Activated CD8-positive, alpha-beta memory T cell treated with anti-CD3 and anti-CD28 coated beads for 24 hours (primary cell): Measurements from ENCODE around the gene RNF181.
A peak's percentile ranks its signal among the peaks of the same experiment; 100 is the strongest.
"Not testable (repeated sequence)": the region's sequence is repeated elsewhere in the genome, so short reads cannot be mapped to it uniquely, and the experiment has no call there.

Source experiments
- DNase-seq: peaks from one replicate; pipeline ENCODE4 v3.0.0-alpha.2; 2020

The RNF181 gene

DNA sequence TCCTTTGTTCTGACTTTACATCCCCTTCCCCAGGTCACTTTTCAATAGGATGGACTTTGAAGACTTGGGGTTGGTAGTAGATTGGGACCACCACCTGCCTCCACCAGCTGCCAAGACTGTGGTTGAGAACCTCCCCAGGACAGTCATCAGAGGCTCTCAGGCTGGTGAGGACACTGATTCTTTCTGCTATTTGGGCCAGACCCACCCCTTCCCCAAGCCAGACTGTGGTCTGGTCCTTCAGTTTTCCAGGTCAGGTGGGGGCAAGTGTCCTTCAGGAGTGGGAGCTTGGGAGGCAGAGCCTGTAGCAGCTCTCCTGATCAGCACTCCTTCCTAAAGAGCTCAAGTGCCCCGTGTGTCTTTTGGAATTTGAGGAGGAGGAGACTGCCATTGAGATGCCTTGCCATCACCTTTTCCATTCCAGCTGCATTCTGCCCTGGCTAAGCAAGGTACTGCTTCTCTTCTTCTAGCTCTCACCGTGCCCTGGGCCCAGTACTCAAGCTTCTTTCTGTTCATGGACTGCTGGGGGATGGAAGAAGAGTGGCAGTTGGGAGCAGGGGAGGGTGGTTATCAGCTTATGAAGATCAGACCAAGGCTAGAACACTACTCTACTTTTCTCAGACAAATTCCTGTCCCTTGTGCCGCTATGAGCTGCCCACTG lies 1.1 kb downstream of the RNF181 start:
- DNase-seq: no peak

DNA sequence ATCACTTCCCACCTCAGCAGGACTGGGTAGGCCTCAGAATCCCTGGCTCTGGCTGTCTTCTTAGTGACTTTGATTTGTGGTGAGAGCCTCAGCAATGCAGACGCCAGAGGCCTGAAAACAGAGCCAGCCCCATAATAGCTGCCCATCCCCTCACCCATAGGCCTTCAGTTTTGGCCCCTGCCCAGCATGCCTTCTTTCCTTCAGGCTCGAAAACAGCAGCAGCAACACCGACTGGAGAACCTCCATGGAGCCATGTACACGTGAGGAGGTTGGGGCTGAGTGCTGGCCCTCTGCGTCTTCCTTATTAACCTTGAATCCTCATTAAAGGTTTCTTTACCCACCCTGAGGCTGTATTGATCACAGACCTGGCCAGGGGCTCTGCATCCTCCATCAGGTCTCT lies 1.7 kb downstream of the RNF181 start:
- no peak for DNase-seq

DNA sequence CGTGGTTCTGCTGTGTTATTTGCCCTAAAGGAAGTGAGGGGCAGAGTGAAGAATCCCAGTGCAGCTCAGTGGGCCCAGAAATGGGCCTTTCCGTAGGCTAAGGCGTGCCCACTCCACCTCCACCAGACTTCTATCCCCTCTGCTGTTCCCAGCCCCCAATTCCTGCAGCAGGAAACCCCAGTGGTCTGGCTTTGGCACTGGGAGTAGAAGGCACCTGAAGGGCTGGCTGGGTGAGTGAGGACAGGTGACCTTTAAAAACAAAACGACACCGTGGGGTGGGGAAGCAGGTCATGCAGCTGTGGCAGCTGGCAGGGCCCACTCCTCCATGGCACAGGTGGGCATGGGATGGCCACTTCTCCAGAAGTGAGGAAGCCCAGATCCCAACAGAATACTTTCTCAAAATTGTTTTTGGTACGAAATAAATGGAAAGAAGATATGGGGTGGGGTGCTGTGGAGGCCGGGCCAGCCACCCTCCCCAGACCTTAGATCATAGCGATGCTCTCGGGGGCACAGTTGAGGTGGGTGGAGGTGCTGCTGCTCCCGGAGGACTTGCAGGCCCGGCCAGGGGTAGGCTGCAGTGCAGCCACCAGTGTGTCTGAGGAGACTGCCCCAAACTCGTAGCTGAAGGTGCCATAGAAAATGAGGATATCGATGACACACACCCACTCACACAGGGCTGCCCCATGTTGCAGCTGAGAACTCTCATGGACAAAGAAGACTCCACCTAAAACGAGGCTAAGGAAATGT lies 3.2 kb downstream of the RNF181 start:
- no peak for DNase-seq

DNA sequence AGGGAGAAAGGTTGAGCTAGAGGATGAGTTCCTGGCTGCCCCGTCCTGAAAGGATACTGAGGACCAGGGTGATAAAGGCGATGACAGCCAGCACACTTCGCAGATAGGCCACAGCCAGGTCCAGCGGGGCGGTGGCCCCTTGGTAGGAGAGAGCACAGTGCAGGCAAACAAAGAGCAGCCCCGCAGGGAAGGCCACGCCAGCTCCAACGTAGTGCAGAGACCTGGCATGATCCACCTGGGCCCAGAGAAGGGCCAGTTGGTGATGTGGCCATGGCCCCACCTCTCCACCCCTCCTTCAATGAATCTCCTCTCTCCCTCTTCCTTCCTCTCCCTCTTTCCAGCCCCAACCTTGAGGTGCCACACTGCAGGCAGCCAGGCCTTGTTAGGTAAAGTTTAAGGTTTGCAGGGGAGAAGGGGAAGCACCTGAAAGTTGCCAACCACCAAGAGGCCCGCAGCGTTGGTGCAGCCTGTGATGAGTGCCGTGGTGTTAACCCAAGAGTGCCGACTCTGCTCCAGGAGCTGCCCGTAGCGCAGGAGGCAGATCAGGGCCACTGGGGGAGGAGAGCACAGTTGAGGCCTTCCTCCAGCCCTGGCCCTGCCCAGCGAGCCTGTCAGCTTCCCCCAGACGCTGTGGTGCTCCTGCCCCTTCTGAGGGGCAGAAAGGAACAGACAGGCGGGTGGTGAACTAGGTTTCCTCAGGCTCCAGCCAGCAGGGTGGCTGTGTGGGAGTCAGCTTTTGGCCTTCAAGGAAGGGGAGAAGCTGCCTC lies 4.1 kb downstream of the RNF181 start:
- no peak for DNase-seq

DNA sequence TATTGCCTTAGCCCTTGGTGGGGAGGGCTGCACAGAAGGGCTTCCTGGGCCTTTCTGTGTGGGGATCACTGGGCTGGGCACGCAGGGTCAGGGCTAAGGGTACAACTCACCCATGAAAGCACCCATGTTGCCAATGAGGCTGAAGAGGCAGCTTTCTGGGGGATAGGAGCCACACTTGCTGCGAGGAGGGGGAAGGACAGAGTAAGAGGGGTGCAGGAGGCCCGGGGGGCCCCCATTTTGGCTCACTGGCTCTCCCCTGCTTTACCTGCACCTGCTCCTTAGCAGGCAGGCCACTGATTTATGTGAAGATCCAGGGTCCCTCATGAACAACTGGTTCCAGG lies 4.7 kb downstream of the RNF181 start:
- DNase-seq: no peak

DNA sequence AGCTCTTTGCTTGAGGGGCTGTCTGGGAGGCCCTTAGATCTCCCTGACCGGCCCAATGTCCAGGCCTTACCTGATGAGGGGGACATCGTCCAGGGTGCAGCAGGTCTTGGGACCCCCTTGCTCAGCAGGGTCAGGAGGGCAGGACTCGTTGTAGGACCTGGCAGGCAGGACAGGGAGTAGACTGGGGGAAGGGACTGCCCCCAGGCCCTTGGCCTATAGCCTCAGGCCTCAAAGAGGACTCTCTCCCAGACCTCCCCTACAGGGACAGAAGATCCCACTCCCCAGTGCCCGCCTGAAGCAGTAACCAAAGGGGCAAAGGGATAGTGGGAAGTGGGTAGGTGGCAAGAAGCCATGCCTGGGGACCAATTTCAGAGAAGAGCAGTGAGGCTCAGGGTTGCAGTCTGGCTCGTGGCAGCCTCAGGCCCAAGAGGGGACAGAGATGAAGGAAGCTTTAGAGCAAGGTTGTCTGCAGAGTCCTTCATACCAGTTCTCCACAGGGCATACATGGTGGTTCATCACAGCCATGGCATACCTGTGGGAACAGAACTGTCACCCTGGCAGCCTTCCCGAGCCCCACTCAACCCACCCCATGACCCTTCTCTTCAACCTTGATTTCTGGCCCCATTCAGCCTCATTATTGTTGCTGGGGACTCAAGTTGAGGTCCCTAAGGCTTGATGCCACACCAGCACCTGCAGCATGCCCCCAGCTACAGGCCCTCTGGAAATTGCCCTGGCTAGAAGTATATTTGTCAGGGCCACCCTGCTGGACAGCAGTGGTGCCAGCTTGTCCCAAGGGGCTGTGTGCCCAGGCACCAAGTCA lies 5.6 kb downstream of the RNF181 start:
- DNase-seq: no peak

DNA sequence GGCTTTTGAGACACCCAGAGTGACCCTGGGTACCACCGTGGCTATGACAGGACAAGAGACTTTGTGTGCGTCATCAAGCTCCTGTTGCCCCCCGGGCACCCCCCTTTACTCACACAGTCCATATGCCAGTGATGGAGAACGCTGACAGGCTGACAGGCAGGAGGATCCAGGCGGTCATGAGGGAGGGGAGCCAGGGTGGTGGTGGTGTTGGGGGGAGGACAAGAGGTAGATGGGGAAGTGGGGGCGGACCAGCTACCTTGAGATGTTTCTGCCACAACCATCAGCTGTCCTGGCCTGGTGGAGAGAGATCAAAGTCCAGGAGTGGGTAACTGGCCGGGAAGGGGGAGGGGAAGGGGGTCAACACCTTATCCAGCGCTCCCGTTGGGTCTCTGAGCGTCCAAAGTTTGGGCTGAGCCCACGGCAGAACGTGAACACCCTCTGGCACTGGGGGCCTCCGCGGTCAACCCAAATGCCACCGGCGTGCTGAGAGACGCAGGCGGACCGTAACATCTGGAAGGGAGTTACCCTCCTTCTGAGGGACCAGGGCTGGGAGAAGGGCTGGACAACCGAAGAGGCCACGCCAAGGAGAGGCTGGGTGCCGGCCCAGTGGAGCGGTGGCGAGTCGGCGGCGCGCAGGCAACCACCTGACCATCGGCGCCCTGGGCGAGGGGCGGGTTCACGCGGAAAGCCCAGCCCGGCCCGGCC lies 6.4 kb downstream of the RNF181 start:
- DNase-seq: no peak

DNA sequence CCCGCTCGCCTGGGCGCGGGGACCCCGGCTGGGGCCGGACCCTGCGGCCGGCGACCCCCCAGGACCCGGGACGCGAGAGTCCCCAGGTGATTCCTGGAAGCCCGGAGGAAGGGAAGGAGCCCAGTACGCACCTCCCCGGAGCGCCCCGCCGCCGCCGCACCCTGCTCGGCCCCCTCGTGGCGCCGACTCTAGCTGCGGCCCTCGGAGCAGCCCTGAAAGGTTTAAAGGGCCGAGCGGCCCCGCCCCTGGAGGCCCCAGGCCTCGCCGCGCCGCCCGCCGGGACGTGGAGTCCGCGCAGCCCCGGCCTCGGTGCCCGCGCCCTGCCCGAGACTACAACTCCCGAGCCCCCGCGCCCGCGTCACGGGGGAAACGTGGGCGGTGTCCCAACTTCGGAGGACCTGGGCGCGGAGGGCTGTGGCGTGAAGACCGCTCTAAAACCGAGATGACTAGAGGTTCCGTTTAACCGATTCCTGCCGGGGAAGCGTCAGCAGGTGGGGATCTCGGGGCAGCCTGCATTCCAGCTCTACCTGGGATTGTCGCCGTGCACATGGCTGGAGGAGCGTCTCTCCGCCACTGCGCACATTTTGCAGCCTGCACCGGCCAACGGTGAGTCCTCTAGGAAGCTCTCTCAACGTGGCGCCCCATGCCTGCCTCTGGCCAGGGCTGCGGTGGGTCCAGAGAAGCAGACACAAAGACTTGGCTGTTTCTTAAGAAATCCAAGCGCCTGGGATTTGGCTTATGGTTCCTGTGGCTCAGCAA lies 7.1 kb downstream of the RNF181 start, which contains the start of gene TMEM150A:
Gene TMEM150A, minus strand, starts transcription at position 223 of the 759 bp plus-strand sequence. CDS start 750 bp downstream, outside the sequence.
- DNase-seq: peak; percentile 97

DNA sequence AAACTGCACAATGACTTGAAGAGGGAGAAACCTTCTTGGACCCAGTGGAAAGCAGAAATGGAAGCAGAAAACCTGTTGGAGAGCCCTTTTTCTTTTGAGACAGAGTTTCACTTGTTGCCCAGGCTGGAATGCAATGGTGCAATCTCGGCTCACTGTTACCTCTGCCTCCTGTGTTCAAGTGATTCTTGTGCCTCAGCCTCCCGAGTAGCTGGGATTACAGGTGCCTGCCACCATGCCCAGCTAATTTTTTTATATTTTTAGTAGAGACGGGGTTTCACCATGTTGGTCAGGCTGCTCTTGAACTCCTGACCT lies 8.5 kb downstream of the RNF181 start:
- not testable (repeated sequence) for DNase-seq

DNA sequence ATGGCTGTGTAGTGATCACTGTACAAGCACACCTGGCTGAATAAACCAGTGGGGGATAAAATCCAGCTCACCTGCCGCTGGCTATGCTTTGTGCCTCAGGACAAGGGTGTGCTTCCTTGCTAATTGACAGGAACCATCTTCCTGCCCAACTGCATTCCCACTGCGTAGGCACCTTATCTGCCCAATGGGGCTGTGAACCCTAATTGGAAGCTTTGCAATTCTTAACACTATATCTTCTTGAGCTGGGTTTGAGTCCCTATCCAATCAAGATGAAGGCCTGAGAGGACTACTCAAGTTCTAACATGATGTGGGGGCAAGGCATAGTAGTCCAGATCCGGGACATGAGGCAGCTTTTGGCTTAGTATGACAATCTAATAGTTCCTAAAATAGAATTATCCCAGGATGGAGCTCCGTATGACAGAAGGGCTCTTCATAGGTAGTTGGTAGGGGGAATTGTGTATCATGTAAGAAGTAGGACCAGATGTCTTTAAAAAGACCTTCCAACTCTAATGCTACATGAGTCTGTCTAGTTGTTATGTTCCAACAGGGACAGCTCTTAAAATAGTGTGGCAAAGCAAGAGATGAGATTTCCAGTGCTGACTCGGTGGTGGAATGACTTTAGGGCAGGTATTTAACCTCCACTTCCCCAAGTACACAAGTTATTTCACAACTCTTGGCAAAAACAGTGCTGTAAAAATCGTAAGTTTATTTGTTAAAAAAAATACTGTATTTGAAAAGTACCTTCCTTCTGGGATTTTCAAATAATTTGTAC lies 9.2 kb downstream of the RNF181 start:
- DNase-seq: no peak

DNA sequence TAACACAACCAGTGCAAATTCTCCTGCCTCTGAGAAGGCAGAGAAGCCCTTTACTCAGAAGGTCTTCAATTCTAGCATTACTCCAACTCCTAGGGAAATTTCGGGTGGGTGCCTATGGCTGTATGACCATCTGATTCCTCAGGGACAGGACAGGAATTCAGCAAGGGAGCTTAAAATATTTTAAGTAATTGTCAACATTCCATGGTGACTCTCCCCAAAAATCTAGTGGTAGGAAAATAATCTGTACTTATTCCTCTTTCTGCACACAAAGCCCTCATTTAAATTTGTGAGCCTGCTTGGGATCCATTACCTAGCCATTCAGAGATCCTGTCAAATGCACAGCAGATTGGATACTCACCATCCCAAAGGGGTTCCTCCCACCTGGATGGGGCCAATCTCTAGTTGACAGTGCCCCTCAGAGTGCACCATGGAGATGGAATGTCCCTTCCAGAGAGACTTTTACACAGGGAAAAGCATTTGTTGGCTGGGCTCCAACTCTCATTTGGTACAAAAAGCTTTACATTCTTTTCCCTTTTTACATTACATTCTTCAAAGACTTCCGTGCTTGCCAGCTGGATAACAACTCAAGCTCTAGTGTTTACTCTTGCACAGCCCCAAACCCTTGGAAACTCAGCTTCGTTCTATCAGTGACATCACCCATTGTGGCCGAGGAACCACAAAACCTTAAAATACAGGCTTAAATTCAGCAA lies 10.0 kb downstream of the RNF181 start:
- DNase-seq: no peak

DNA sequence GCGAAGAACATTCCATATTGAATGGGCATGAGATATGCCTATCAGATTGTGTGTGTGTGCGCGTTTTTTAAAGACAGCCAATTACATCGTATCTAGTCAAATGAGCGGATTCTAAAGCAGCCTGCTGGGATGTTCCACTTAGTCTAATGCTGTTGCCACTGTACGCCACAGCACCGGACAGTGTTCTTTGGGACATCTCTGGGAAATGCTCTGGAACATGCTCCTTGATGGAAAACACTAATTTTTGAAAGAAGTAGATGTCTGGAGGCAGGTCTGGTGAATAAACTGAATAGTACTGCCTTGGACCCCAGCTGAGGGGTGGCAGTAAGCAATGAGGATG lies 10.5 kb downstream of the RNF181 start:
- DNase-seq: no peak

DNA sequence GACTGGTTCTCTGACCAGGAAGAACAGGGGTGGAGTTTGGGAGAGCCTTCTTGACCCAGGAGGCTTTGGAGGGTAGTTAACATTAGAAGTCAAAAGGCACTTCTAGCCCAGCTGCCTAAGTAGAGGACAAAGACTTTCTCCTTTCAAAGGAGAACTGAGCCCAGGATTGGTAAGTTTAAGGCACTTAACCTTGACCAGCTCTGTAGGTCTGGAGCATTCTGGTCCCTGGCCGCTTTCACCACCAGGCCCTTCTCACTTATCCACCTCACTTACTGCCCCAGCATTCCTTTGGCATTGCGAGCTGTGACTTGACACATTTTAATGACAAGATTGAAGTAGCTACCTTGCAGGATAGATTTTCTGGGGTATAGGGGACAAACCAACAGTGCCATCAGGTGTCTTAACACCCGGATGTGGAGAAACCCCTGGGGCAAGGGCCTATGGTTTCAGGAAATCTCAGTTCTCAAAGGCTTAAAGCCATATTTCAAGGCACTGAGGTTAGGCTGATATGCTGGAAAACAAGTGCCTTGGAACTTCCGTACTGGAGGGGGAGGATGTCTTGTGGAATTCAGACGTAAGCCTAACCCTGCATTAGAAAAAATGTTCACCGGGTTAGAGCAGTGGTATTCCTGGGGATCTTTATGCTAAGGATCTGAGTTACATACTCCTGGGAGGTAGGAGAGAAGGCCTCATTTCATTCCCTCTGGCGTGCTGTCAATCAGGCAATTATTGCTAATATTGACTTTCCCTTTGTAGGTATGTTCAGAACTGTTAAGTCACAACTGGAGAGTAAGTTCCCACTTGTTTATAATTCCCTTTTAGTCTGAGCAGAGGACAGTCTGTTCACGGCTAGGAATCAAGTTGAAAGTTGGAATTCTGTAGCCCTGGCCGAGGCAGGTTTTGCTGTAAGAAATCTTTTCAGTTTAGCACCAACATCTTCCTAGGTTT lies 12.0 kb downstream of the RNF181 start:
- no peak for DNase-seq

DNA sequence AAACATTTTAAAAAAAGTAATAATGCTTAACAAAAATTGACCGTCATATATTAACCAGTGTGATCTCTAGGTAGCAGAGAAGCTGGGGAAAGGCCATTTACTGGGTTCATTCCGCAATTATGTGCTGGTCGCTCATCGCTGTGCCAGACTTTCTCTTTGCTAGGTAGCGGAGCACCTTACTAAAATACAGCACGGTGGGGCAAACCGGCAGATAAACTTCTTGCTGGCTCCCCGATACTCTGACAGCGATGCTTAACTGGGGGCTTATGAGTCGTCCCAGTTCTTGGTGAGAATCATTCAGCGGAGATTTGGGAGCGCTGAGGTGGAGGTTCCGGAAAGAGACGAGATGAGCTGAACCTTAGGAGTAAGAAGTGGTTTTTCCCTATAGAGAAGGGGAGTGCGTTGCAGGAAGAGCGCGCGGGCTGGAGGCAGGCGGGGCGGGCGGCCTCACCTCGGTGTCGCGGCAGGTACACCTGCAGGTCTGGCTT lies 15.7 kb downstream of the RNF181 start:
- no peak for DNase-seq

DNA sequence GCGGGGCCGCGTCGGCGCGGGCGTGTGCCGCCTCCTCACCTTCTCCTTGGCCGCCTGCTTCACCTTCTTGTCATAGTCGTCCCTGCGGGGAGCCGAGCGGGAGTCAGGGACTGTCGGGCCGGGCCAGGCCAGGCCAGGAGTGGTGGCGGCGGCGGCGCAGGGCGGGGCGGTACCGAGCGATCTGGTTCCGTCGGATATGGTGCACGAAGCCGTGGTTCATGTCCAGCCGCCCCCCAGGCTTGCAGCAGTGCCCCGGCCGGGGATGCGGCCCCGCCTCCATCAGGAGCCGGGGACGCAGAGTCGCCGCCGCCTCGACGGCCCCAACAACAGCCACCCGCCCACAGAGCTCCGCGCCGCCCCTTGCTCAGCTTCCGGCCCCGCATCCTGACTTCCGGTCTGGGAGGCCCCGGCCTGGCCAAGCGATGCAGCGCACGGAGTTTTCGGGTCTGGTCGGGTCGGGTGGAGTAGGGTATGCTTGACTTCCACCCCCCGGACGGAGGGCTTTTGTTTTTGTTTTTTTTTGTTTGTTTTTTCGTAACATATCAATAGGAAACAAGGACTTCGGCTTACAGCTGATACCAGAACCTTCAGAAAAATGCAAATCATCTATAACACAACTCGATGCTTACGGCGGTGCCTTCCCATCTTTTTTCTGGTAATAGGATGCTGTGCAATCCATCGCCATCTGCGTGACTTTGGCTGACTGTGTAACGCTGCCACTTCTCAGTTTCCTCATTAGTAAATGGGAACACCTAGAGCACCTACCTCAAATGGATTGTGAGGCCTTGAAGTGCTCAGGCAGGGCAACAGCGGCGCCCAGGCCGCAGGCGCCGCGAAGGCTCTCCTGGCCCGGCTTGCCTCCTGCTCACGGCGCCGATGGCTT lies 16.4 kb downstream of the RNF181 start, which contains the start of gene C2orf68:
Gene C2orf68, minus strand, starts transcription at position 362 of the 883 bp plus-strand sequence. Its CDS starts 82 bp downstream, at position 280.
- DNase-seq: peak; percentile 93

DNA sequence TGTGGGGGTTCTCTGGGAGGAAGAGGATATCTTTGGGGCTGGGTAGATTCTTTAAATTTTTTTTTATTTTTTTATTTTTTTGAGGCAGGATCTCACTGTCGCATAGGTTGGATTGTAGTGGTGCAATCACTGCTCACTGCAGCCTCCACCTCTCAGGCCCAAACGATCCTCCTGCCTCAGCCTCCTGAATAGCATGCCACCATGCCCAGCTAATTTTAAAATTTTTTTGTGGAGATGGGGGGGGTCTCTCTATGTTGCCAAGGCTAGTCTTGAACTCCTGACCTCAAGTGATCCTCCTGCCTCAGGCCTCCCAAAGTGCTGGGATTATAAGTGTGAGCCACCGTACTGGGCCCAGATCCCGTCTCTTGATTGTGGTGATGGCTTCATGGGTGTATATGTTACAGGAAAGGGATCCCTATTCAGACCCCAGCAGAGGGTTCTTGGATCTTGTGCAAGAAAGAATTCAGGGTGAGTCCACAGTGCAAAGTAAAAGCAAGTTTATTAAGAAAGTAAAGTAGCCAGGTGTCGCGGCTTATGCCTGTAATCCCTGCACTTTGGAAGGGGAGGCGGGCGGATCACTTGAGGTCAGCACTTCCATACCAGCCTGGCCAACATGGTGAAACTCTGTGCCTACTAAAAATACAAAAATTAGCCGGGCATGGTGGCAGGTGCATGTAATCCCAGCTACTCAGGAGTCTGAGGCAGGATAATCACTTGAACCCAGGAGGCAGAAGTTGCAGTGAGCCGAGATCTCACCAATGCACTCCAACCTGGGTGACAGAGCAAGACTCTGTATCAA lies 18.4 kb downstream of the RNF181 start:
- DNase-seq: no peak

DNA sequence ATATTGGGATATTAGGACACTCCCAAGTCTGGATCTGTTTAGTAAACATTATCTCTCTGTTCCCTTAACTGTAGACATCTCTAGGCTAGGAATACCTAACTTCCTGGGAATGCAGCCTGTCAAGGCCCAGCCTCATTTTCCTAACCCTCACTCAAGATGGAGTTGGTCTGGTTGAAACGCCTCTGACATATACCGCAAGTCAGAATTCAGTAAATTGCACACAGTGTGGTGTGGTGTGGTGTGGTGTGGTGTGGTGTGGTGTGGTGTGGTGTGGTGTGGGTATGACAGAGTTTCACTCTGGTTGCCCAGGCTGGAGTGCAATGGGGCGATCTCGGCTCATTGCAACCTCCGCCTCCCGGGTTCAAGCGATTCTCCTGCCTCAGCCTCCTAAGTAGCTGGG lies 19.2 kb downstream of the RNF181 start:
- not testable (repeated sequence) for DNase-seq
